Natural killer cell (primary cell): ENCODE measurements around the gene ZNF213. TPM values are rescaled to one million over a fixed set of nuclear protein-coding genes. Genes with fewer than 3 reads are reported as not detected.

Experiments used
- ATAC-seq, 3 donors: fragments of 150-1000 bp in 2 of 3; fragments of 200-7000 bp in 1 of 3; cut with Tn5 transposase; 1 replicate in 1 of 3; 2 replicates in 2 of 3; pipeline ENCODE4 v1.10.0; 2021; ENCODE audit warnings: mild to moderate bottlenecking in 2 of 3, moderate library complexity in 2 of 3
- DNase-seq, 2 donors: peaks; one replicate each; pipeline versions ENCODE4 v3.0.0 to v3.0.0-alpha.2; 2013 to 2021; ENCODE audit warnings: mixed read lengths in 1 of 2
- H3K27ac ChIP-seq: one replicate; pipeline ENCODE4 v1.5.1; 2013; ENCODE audit warnings: mild to moderate bottlenecking, low read length
- H3K27me3 ChIP-seq: one replicate; pipeline ENCODE4 v1.6.1; 2013; ENCODE audit warnings: low read length; ENCODE audit not compliant: control insufficient read depth, insufficient read depth
- H3K36me3 ChIP-seq: one replicate; pipeline ENCODE4 v1.6.1; 2013; ENCODE audit warnings: low read length; ENCODE audit not compliant: control insufficient read depth, insufficient read depth
- H3K4me1 ChIP-seq: one replicate; pipeline ENCODE4 v1.6.1; 2013; ENCODE audit warnings: low read length; ENCODE audit not compliant: control insufficient read depth, insufficient read depth
- H3K4me3 ChIP-seq: one replicate; pipeline ENCODE4 v1.5.1; 2013; ENCODE audit warnings: low read length
- H3K9me3 ChIP-seq: one replicate; pipeline ENCODE4 v1.6.1; 2013; ENCODE audit warnings: low read length; ENCODE audit not compliant: control insufficient read depth, insufficient read depth
- H3K27ac Mint-ChIP-seq, 2 donors: one replicate each; pipeline ENCODE4 v1.8.0; 2022; ENCODE audit warnings: mild to moderate bottlenecking in 2 of 2, mixed read lengths in 2 of 2, moderate library complexity in 1 of 2
- H3K27me3 Mint-ChIP-seq, 2 donors: one replicate each; pipeline ENCODE4 v1.8.0; 2022; ENCODE audit warnings: low read depth in 2 of 2, mixed read lengths in 2 of 2
- H3K36me3 Mint-ChIP-seq: one replicate; pipeline ENCODE4 v1.8.0; 2022; ENCODE audit warnings: mixed read lengths
- H3K4me1 Mint-ChIP-seq, 2 donors: one replicate each; pipeline ENCODE4 v1.8.0; 2022; ENCODE audit warnings: mixed read lengths in 2 of 2
- H3K4me3 Mint-ChIP-seq: one replicate; pipeline ENCODE4 v1.8.0; 2022; ENCODE audit warnings: mild to moderate bottlenecking, moderate library complexity, mixed read lengths
- H3K9me3 Mint-ChIP-seq, 2 donors: one replicate each; pipeline ENCODE4 v1.8.0; 2022; ENCODE audit warnings: mixed read lengths in 2 of 2
- WGBS: methylation state at CpG from one replicate; pipeline ENCODE4 v1.1.7; 2013; ENCODE audit warnings: missing lambda C conversion rate; ENCODE audit not compliant: insufficient coverage; 5-methylcytosine and 5-hydroxymethylcytosine counted together
- intact Hi-C: fragments of 100-400 bp; cut with micrococcal nuclease; formaldehyde crosslinking; loops from one replicate; pipeline ENCODE4 v1.14.2; 2022
- total RNA-seq, 4 donors: library from RNA; stranded (reverse); fragments of 120-200 nt in 1 of 4; gene quantifications; one replicate each; pipeline versions ENCODE4 v1.2.3 to v1.2.4, GENCODE V29; 2013 to 2022
- TF ChIP-seq, protein P1 (sequence below): fragments of 200-600 bp; IDR thresholded peaks from one replicate; pipeline ENCODE4 v1.8.0; 2022; ENCODE audit warnings: antibody characterized with exemption

The ZNF213 gene
- total RNA-seq, 3 donors from 2014 or later (not counting 1 experiment from before 2014, with no cell fraction given), result 4.8 to 6.8 (median 5.1) TPM

DNA sequence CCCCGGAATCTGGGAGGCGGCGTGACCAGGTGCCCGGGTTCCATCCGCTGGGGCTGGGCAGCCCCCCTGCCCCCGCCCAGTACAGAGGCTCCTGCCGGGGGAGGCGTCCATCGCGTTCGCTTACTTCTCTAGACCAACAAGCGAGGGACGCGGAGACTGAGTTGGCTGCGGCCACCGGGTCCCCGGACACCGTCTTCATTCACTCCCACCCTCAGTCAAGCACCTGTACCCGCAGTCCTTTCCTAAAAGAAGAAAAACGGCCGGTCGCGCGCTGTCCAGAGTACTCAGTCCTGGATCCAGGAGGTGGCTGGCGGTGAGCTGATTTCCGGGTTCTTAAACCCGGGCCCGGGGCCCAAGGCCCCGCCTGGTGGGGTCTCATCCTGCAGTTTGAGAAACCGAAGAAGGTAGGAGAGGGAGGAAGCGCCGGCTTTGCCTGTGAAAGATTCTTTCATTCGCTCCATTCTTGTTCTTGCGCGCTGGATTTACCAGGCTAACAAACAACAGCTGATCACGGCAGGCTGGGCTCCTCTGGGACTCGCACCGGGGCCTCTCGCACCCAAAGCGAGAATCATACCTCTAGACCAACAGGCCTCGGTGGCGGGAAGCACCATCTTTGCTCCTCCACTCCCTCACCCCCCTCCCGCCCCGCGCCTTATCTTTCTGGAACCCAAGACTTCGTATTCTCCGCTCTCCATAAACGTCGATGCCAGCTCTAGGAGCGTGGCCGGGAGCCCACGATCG is 35.8 kb downstream of the ZNF213 start:
- Histone ChIP-seq H3K36me3 (no peaks in the 10 kb centered on the region), H3K27me3 (peaks cover 52% of the 10 kb centered on the region), H3K9me3 (no peaks in the 10 kb centered on the region), H3K27ac (no peak overlapping the region), H3K4me1 (peaks cover 44% of the 10 kb centered on the region), H3K4me3 (no peak overlapping the region)
- Mint-ChIP-seq H3K36me3 (no peaks in the 10 kb centered on the region), H3K27me3 (peaks cover 28 to 35% of the 10 kb centered on the region in 2 donors), H3K4me3 (peak overlapping the region; percentile 80), H3K4me1 (peaks cover 28 to 33% of the 10 kb centered on the region in 2 donors), H3K27ac (peak overlapping the region; percentile 63 to 82), H3K9me3 (no peaks in the 10 kb centered on the region)
- 6% methylated on average over 53 of the region's 53 CpGs for WGBS
- ATAC-seq (peak; percentile 18 to 49 (median 40)), DNase-seq (peak in 1 of 2 donors; percentile 54)
- TF ChIP-seq, protein P1, sequence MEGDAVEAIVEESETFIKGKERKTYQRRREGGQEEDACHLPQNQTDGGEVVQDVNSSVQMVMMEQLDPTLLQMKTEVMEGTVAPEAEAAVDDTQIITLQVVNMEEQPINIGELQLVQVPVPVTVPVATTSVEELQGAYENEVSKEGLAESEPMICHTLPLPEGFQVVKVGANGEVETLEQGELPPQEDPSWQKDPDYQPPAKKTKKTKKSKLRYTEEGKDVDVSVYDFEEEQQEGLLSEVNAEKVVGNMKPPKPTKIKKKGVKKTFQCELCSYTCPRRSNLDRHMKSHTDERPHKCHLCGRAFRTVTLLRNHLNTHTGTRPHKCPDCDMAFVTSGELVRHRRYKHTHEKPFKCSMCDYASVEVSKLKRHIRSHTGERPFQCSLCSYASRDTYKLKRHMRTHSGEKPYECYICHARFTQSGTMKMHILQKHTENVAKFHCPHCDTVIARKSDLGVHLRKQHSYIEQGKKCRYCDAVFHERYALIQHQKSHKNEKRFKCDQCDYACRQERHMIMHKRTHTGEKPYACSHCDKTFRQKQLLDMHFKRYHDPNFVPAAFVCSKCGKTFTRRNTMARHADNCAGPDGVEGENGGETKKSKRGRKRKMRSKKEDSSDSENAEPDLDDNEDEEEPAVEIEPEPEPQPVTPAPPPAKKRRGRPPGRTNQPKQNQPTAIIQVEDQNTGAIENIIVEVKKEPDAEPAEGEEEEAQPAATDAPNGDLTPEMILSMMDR, result no peak
- intact Hi-C loops, result no loop called here

DNA sequence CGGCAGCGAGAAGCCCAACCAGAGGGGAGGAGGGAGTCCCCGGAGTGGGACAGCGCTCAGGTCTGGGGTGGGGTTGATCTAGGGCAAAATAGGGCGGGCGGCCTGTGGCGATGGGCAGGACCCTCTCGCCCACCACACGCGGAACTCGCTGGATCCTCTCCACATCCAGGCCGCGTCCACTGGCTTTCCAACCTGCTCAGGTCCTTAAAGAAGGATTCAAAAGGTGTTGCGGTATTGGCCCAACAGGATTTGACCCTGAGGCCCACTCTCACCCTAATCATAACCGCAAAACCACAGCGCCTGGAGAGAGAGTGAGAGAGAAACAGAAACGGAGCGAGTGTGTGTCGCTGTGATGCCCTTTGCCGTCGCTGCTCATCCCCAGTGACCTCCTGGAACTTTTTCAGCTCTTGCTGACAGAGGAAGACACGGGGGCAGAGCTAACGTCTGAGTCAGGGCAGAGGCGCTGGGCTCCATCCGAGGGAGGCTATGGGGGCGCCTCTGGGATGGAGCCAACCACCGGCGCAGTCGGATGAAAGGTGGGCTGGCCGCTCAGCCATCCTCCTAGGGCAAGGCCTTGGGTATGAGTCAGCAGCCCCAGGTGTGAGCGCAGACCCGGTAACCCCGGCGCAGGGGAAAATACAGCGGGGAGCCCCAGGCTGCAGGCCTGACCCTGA is 36.5 kb downstream of the ZNF213 start:
- H3K4me3 Mint-ChIP-seq, result peak overlapping the region; percentile 80
- no peaks in the 10 kb centered on the region for H3K36me3 Mint-ChIP-seq
- H3K27me3 Mint-ChIP-seq, result peaks cover 35 to 42% of the 10 kb centered on the region in 2 donors
- Histone ChIP-seq H3K27ac (no peak overlapping the region), H3K4me3 (no peak overlapping the region), H3K4me1 (peaks cover 41% of the 10 kb centered on the region), H3K27me3 (peaks cover 59% of the 10 kb centered on the region), H3K36me3 (no peaks in the 10 kb centered on the region), H3K9me3 (no peaks in the 10 kb centered on the region)
- peaks cover 26 to 30% of the 10 kb centered on the region in 2 donors for H3K4me1 Mint-ChIP-seq
- DNase-seq (peak; percentile 43 to 69), ATAC-seq (peak; percentile 58 to 75 (median 72))
- WGBS, result 2% methylated on average over 35 of the region's 35 CpGs
- TF ChIP-seq, protein P1, result no peak
- peak overlapping the region; percentile 63 to 82 for H3K27ac Mint-ChIP-seq
- intact Hi-C loops, result no loop called here
- no peaks in the 10 kb centered on the region for H3K9me3 Mint-ChIP-seq

GRCh38 chr16:3171855-3172593 is 37.2 kb downstream of the ZNF213 start:
- Mint-ChIP-seq H3K9me3 (no peaks in the 10 kb centered on the region), H3K27ac (peak overlapping the region; percentile 63 to 82), H3K4me1 (peaks cover 26 to 30% of the 10 kb centered on the region in 2 donors), H3K27me3 (peaks cover 40 to 44% of the 10 kb centered on the region in 2 donors), H3K4me3 (peak overlapping the region; percentile 80), H3K36me3 (no peaks in the 10 kb centered on the region)
- 11% methylated on average over 36 of the region's 41 CpGs for WGBS
- ATAC-seq, result no peak
- intact Hi-C loops, result no loop called here
- H3K4me3 ChIP-seq, result no peak overlapping the region
- H3K4me1 ChIP-seq, result peaks cover 41% of the 10 kb centered on the region
- peaks cover 64% of the 10 kb centered on the region for H3K27me3 ChIP-seq
- peak in 1 of 2 donors; percentile 62 for DNase-seq
- TF ChIP-seq, protein P1, result no peak
- H3K36me3 ChIP-seq, result no peaks in the 10 kb centered on the region
- H3K9me3 ChIP-seq, result no peaks in the 10 kb centered on the region
- no peak overlapping the region for H3K27ac ChIP-seq
